Neural cell (in vitro differentiated cells): ENCODE measurements around the gene MCM5. TPM values are rescaled to one million over a fixed set of nuclear protein-coding genes. Genes with fewer than 3 reads are reported as not detected.

Experiments used
- H2AFZ ChIP-seq: fragments of 200-600, 300-800 bp; sonication (generic), shearing (Covaris generic); 2 replicates; pipeline ENCODE4 v1.6.0; 2014; ENCODE audit warnings: low read depth, mild to moderate bottlenecking, antibody characterized with exemption, low read length, moderate library complexity
- H3F3A ChIP-seq: fragments of 200-600 bp; shearing (Covaris generic); 2 replicates; pipeline ENCODE4 v1.6.1; 2016; ENCODE audit warnings: mild to moderate bottlenecking, moderate library complexity, mixed read lengths, antibody characterized with exemption, low read length; ENCODE audit not compliant: insufficient read depth, poor library complexity, severe bottlenecking
- H3K27ac ChIP-seq: fragments of 200-600, 300-800 bp; sonication (generic), shearing (Covaris generic); 2 replicates; pipeline ENCODE4 v1.5.1; 2014; ENCODE audit warnings: mild to moderate bottlenecking, low read length, moderate library complexity
- H3K27me3 ChIP-seq: fragments of 300-800, 200-600 bp; sonication (generic), shearing (Covaris generic); 2 replicates; pipeline ENCODE4 v1.6.0; 2014; ENCODE audit warnings: mild to moderate bottlenecking, low read depth, low read length, moderate library complexity; ENCODE audit not compliant: insufficient read depth
- H3K36me3 ChIP-seq: fragments of 300-800, 200-600 bp; sonication (generic), shearing (Covaris generic); 2 replicates; pipeline ENCODE4 v1.5.1; 2014; ENCODE audit warnings: mild to moderate bottlenecking, antibody characterized with exemption, low read length, moderate library complexity; ENCODE audit not compliant: insufficient read depth
- H3K4me2 ChIP-seq: fragments of 300-800, 200-600 bp; sonication (generic), shearing (Covaris generic); 2 replicates; pipeline ENCODE4 v1.6.0; 2014; ENCODE audit warnings: mild to moderate bottlenecking, low read length
- H3K4me3 ChIP-seq: fragments of 300-800, 200-600 bp; sonication (generic), shearing (Covaris generic); 2 replicates; pipeline ENCODE4 v1.5.1; 2014; ENCODE audit warnings: mild to moderate bottlenecking, low read length, moderate library complexity
- H3K79me2 ChIP-seq: fragments of 200-600 bp; shearing (Covaris generic); replicated peaks from 2 replicates; pipeline ENCODE4 v1.6.0; 2014; ENCODE audit warnings: mild to moderate bottlenecking, low read length, moderate library complexity; ENCODE audit not compliant: insufficient read depth
- H3K9ac ChIP-seq: fragments of 300-800, 200-600 bp; sonication (generic), shearing (Covaris generic); 2 replicates; pipeline ENCODE4 v1.6.1; 2016; ENCODE audit warnings: mild to moderate bottlenecking, low read length, mixed read lengths
- H3K9me2 ChIP-seq: fragments of 200-600 bp; shearing (Covaris generic); 2 replicates; pipeline ENCODE4 v1.6.1; 2016; ENCODE audit warnings: mild to moderate bottlenecking, low read length, mixed read lengths; ENCODE audit not compliant: insufficient read depth
- H3K9me3 ChIP-seq: fragments of 200-600, 300-800 bp; sonication (generic), shearing (Covaris generic); 2 replicates; pipeline ENCODE4 v1.6.1; 2016; ENCODE audit warnings: mild to moderate bottlenecking, mixed run types, low read length, moderate library complexity, mixed read lengths
- H4K20me1 ChIP-seq: fragments of 200-600 bp; shearing (Covaris generic); 2 replicates; pipeline ENCODE4 v1.6.1; 2016; ENCODE audit warnings: mild to moderate bottlenecking, mixed run types; ENCODE audit not compliant: insufficient read depth
- CTCF ChIP-seq: fragments of 450-650 bp; IDR thresholded peaks from 2 replicates; pipeline ENCODE4 v1.5.1; 2014; ENCODE audit warnings: antibody characterized with exemption, mild to moderate bottlenecking, moderate library complexity; ENCODE audit not compliant: poor library complexity, severe bottlenecking
- EP300 ChIP-seq: fragments of 450-650 bp; conservative IDR thresholded peaks from 2 replicates; pipeline ENCODE4 v1.6.1; 2014; ENCODE audit warnings: antibody characterized with exemption, mild to moderate bottlenecking, moderate library complexity; ENCODE audit not compliant: poor library complexity, severe bottlenecking
- EZH2 ChIP-seq: fragments of 200-600, 300-800 bp; shearing (Covaris generic), sonication (generic); IDR thresholded peaks from 2 replicates; pipeline ENCODE4 v1.6.1; 2014; ENCODE audit warnings: antibody characterized with exemption, low read length, borderline replicate concordance, mild to moderate bottlenecking; ENCODE audit not compliant: insufficient read depth, poor library complexity, severe bottlenecking
- MXI1 ChIP-seq: fragments of 450-650 bp; conservative IDR thresholded peaks from 2 replicates; pipeline ENCODE4 v1.6.1; 2014; ENCODE audit warnings: antibody characterized with exemption, mild to moderate bottlenecking; ENCODE audit not compliant: poor library complexity, severe bottlenecking
- POLR2AphosphoS5 ChIP-seq: IDR thresholded peaks from 2 replicates; pipeline ENCODE4 v1.6.1; 2012
- RAD21 ChIP-seq: fragments of 450-650 bp; conservative IDR thresholded peaks from 2 replicates; pipeline ENCODE4 v1.6.1; 2014; ENCODE audit warnings: antibody characterized with exemption, mild to moderate bottlenecking, moderate library complexity
- REST ChIP-seq: IDR thresholded peaks from 2 replicates; pipeline ENCODE4 v1.6.1; 2012; ENCODE audit warnings: borderline replicate concordance
- SMC3 ChIP-seq: fragments of 450-650 bp; conservative IDR thresholded peaks from 2 replicates; pipeline ENCODE4 v1.6.1; 2014; ENCODE audit warnings: antibody characterized with exemption, mild to moderate bottlenecking, moderate library complexity; ENCODE audit not compliant: poor library complexity
- TAF1 ChIP-seq: IDR thresholded peaks from 2 replicates; pipeline ENCODE4 v1.6.1; 2012; ENCODE audit warnings: low read depth
- polyA plus RNA-seq: library from polyadenylated mRNA; depleted of rRNA; stranded (reverse); fragments of >200 nt; gene quantifications from 2 replicates; pipeline ENCODE4 v1.2.3, GENCODE V29; 2014

MCM5 gene
- polyA plus RNA-seq, 1 donor from 2014 or later = 6.9 TPM

- H2AFZ ChIP-seq = no peak overlapping the region
- H3K9ac ChIP-seq = no peak overlapping the region
These were observed 6.6 kb upstream of the MCM5 start for GRCh38 chr22:35393116-35394010.

GRCh38 chr22:35394011-35394312 lies 6.0 kb upstream of the MCM5 start:
- H3K4me3 ChIP-seq = no peak overlapping the region
- no peaks in the 10 kb centered on the region for H3F3A ChIP-seq
- no peak overlapping the region for H3K27ac ChIP-seq
- no peak overlapping the region for H2AFZ ChIP-seq
- H3K9me3 ChIP-seq = no peaks in the 10 kb centered on the region
- TF ChIP-seq SMC3 (no peak), EZH2 (no peak), TAF1 (no peak)
- no peaks in the 10 kb centered on the region for H3K27me3 ChIP-seq
- H3K9me2 ChIP-seq = no peaks in the 10 kb centered on the region
- H3K79me2 ChIP-seq = no peaks in the 10 kb centered on the region
- no peak overlapping the region for H3K4me2 ChIP-seq
- no peak overlapping the region for H3K9ac ChIP-seq
- H4K20me1 ChIP-seq = no peaks in the 10 kb centered on the region
- H3K36me3 ChIP-seq = no peaks in the 10 kb centered on the region

More at GRCh38 chr22:35393116-35394010, 6.6 kb upstream of the MCM5 start:
- H3K9me2 ChIP-seq = no peaks in the 10 kb centered on the region
- H4K20me1 ChIP-seq = no peaks in the 10 kb centered on the region
- H3K4me3 ChIP-seq = no peak overlapping the region
- no peaks in the 10 kb centered on the region for H3F3A ChIP-seq
- no peak overlapping the region for H3K4me2 ChIP-seq
- TF ChIP-seq RAD21 (no peak), CTCF (no peak), EP300 (no peak), EZH2 (no peak), REST (no peak), SMC3 (no peak), MXI1 (no peak), POLR2AphosphoS5 (no peak), TAF1 (no peak)
- H3K27ac ChIP-seq = no peak overlapping the region
- no peaks in the 10 kb centered on the region for H3K9me3 ChIP-seq
- no peaks in the 10 kb centered on the region for H3K79me2 ChIP-seq
- no peaks in the 10 kb centered on the region for H3K27me3 ChIP-seq
- no peaks in the 10 kb centered on the region for H3K36me3 ChIP-seq
